AG04450 (cell line): ENCODE data around the gene TRAK1. TPM values are rescaled to one million over a fixed set of nuclear protein-coding genes. Genes with fewer than 3 reads are reported as not detected.

ENCODE experiments used
- CTCF ChIA-PET: fragments of 300-600, 350-600 bp; formaldehyde crosslinking; extraction: SDS; loops from one replicate; lab custom pipeline; 2022; ENCODE audit warnings: antibody characterized with exemption, inconsistent platforms; lab: Charles Lee
- POLR2A ChIA-PET: fragments of 350-600 bp; formaldehyde crosslinking; extraction: SDS; loops from one replicate; lab custom pipeline; 2021; ENCODE audit warnings: antibody characterized with exemption, inconsistent platforms; lab: Yijun Ruan, JAX
- DNase-seq: peaks from one replicate; pipeline ENCODE4 v3.0.0-alpha.2; 2011; ENCODE audit warnings: low read depth, low spot score
- H3K27ac ChIP-seq: one replicate; pipeline ENCODE4 v1.5.1; 2012; ENCODE audit warnings: low read depth, low read length, control low read depth
- H3K27me3 ChIP-seq: one replicate; pipeline ENCODE4 v1.6.0; 2012; ENCODE audit warnings: low read length; ENCODE audit not compliant: control insufficient read depth, insufficient read depth
- H3K4me3 ChIP-seq: 2 replicates; pipeline ENCODE4 v1.5.1; 2011; ENCODE audit warnings: mild to moderate bottlenecking, low read depth, low read length, control low read depth
- H3K9me3 ChIP-seq: 2 replicates; pipeline ENCODE4 v1.5.1; 2012; ENCODE audit warnings: low read length; ENCODE audit not compliant: control insufficient read depth, insufficient read depth
- polyA plus RNA-seq: library from polyadenylated mRNA; depleted of rRNA; stranded (reverse); fragments of >200 nt; gene quantifications from 2 replicates; pipeline ENCODE4 v1.2.3, GENCODE V29; 2011
- TF ChIP-seq, protein P1 (sequence below): IDR thresholded peaks from 2 replicates; pipeline ENCODE4 v1.5.1; 2011; ENCODE audit warnings: low read depth, low read length, control low read depth, inconsistent platforms

TRAK1 gene
- polyA plus RNA-seq, 1 experiment = 22.3 TPM

DNA sequence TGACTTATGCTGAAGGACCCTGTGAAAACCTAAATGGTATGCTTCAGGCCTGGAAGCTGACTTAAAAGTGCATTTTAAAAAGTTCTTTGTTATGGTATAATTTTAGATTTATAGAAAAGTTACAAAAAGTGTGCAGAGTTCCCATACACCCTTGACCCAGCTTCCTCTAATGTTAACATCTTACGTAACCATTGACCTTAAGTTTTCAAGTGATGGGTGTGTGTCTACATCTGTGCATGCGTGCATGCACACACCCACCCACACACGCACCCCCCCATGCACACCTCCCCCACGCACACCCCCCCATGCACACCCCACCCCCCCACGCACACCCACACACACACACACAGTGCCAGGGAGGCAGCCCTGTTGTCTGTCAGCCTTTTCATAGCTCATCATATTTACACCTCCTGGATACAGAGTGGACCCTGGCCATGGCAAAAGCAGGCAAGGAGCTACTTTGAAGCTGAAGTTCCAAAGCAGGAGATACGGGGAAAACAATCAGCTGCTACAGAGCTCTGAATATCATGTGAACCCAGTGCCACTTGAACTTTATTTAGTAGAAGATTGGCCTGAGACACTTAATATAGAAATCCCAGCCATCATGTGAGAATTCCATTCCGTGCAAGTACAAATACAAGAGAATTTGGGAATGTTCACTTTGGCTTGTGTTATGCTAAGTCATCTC, 30.0 kb upstream of the TRAK1 start:
- ChIA-PET CTCF (no interaction called here), POLR2A (interaction anchor here (0.9 to 1.6 kb wide), 2 partner anchors 28 to 36 kb away, joined by 4 read pairs; no protein-coding TSS in a partner anchor)
- DNase-seq = no peak
- TF ChIP-seq, protein P1, sequence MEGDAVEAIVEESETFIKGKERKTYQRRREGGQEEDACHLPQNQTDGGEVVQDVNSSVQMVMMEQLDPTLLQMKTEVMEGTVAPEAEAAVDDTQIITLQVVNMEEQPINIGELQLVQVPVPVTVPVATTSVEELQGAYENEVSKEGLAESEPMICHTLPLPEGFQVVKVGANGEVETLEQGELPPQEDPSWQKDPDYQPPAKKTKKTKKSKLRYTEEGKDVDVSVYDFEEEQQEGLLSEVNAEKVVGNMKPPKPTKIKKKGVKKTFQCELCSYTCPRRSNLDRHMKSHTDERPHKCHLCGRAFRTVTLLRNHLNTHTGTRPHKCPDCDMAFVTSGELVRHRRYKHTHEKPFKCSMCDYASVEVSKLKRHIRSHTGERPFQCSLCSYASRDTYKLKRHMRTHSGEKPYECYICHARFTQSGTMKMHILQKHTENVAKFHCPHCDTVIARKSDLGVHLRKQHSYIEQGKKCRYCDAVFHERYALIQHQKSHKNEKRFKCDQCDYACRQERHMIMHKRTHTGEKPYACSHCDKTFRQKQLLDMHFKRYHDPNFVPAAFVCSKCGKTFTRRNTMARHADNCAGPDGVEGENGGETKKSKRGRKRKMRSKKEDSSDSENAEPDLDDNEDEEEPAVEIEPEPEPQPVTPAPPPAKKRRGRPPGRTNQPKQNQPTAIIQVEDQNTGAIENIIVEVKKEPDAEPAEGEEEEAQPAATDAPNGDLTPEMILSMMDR = no peak
- no peak overlapping the region for H3K4me3 ChIP-seq
- no peaks in the 10 kb centered on the region for H3K27me3 ChIP-seq
- H3K9me3 ChIP-seq = no peaks in the 10 kb centered on the region
- H3K27ac ChIP-seq = peak overlapping the region; percentile 67

DNA sequence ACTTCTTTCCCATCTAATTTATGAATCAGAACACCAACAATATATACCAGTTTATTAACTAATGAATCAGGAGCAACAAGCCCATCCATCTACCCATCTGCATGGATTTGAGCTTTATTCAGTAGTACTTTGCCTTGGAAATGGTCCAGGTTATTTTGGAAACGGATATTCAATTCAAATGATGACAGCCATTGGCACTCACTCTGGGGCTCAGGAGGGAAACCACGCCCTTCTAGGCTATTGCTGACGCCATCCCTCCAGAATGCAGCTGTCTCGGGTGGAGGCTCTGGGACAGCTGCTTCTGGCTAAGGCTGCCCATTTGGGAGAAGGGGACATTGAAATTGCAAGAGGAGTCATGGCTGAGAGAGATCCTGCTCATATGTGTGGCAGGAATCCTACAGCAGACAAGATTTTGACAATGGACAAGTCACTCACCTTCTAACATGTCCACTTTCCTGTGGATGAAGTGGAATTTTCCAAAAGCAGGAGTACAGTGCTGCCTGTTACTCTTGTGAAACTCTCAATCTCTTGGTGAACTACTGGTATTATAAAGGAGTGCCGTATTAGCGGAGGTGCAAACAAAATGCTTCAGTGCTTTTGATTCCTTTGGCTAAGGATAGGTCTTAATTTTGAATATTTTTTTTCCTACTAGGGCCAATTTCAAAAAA, 29.3 kb upstream of the TRAK1 start:
- peak; percentile 63 for DNase-seq
- CTCF ChIA-PET = interaction anchor here (0.6 kb wide), 1 partner anchor 37 kb away, joined by 4 read pairs; no protein-coding TSS in a partner anchor
- TF ChIP-seq, protein P1 = no peak
- POLR2A ChIA-PET = interaction anchor here (0.9 to 1.6 kb wide), 2 partner anchors 29 to 36 kb away, joined by 4 read pairs; no protein-coding TSS in a partner anchor
- Histone ChIP-seq H3K27ac (peak overlapping the region; percentile 67), H3K4me3 (no peak overlapping the region), H3K27me3 (no peaks in the 10 kb centered on the region), H3K9me3 (no peaks in the 10 kb centered on the region)

DNA sequence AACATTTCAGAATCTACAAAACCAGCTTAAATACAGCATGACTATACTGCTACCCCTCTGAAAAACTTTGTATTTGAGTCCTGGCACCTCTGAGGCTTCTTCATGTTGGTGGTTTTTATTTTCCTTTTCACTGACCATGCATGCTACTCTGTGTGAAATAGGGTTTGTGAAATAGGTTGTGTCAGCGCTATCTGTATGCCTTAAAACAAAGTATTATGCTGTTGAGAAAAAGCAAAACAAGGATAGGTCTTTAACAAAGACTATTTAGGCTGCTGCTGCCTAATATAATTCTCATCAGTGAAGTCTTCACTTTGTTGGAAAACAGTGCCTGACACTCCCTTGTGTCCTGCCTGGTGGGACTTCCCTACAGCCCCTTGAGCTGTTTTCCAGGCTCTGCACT, 28.7 kb upstream of the TRAK1 start:
- CTCF ChIA-PET = interaction anchor here (0.6 kb wide), 1 partner anchor 37 kb away, joined by 4 read pairs; no protein-coding TSS in a partner anchor
- H3K27ac ChIP-seq = no peak overlapping the region
- TF ChIP-seq, protein P1 = no peak
- H3K27me3 ChIP-seq = no peaks in the 10 kb centered on the region
- H3K9me3 ChIP-seq = no peaks in the 10 kb centered on the region
- H3K4me3 ChIP-seq = no peak overlapping the region
- no peak for DNase-seq
- POLR2A ChIA-PET = interaction anchor here (1.6 kb wide), 1 partner anchor 29 kb away, joined by 4 read pairs; no protein-coding TSS in a partner anchor

DNA sequence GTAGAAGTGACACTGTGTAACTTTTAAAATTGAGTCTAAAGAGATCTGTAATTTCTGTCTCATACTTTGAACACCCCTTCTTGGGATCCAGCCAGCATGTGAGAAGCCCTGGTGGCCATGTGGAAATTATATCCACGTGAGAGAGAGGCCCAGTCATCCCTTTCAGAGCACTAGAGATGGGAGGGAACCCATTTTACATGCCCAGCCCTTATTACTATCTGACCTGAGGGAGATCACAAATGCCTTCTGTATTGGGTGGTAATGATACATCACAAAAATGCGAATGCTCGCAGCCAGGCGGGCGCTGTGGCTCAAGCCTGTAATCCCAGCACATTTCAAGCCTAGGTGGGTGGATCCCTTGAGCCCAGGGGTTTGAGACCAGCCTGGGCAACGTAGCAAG, 27.3 kb upstream of the TRAK1 start:
- no peak overlapping the region for H3K27ac ChIP-seq
- TF ChIP-seq, protein P1 = no peak
- ChIA-PET POLR2A (no interaction called here), CTCF (no interaction called here)
- no peaks in the 10 kb centered on the region for H3K9me3 ChIP-seq
- no peak overlapping the region for H3K4me3 ChIP-seq
- DNase-seq = no peak
- no peaks in the 10 kb centered on the region for H3K27me3 ChIP-seq
